ENCODE data around the gene BCDIN3D.

Gene BCDIN3D

GRCh38 chr12:49819786-49820185 is 23.1 kb downstream of the BCDIN3D start:
- no peak for DNase-seq (ENCODE audit: low spot score)

- DNase-seq (ENCODE audit: low spot score), result no peak
Measured at GRCh38 chr12:49818241-49818895, 24.5 kb downstream of the BCDIN3D start.

GRCh38 chr12:49813131-49813530 is 29.8 kb downstream of the BCDIN3D start:
- no peak for DNase-seq (ENCODE audit: low spot score)

- no peak for DNase-seq (ENCODE audit: low spot score)
Measured at GRCh38 chr12:49811961-49812401, 30.9 kb downstream of the BCDIN3D start.

GRCh38 chr12:49811136-49811535 is 31.8 kb downstream of the BCDIN3D start:
- no peak for DNase-seq (ENCODE audit: low spot score)

- no peak for DNase-seq (ENCODE audit: low spot score)
Measured at GRCh38 chr12:49809906-49810389, 33.0 kb downstream of the BCDIN3D start.

- DNase-seq (ENCODE audit: low spot score), result peak; percentile 56
Measured at GRCh38 chr12:49809381-49809905, 33.5 kb downstream of the BCDIN3D start.

GRCh38 chr12:49808686-49809380 is 34.1 kb downstream of the BCDIN3D start:
- DNase-seq (ENCODE audit: low spot score), result peak; percentile 38

GRCh38 chr12:49807991-49808580 is 34.8 kb downstream of the BCDIN3D start:
- DNase-seq (ENCODE audit: low spot score), result no peak

GRCh38 chr12:49806877-49807276 is 36.0 kb downstream of the BCDIN3D start:
- no peak for DNase-seq (ENCODE audit: low spot score)

GRCh38 chr12:49806321-49806813 is 36.5 kb downstream of the BCDIN3D start:
- no peak for DNase-seq (ENCODE audit: low spot score)

- DNase-seq (ENCODE audit: low spot score), result no peak
Measured at GRCh38 chr12:49805409-49805808, 37.5 kb downstream of the BCDIN3D start.

- no peak for DNase-seq (ENCODE audit: low spot score)
Measured at GRCh38 chr12:49804821-49805220, 38.1 kb downstream of the BCDIN3D start.

GRCh38 chr12:49803693-49804450 is 39.0 kb downstream of the BCDIN3D start:
- no peak for DNase-seq (ENCODE audit: low spot score)

GRCh38 chr12:49801141-49802063 is 41.5 kb downstream of the BCDIN3D start:
- no peak for DNase-seq (ENCODE audit: low spot score)

- no peak for DNase-seq (ENCODE audit: low spot score)
Measured at GRCh38 chr12:49800421-49801140, 42.3 kb downstream of the BCDIN3D start.

GRCh38 chr12:49798934-49799333 is 44.0 kb downstream of the BCDIN3D start:
- DNase-seq (ENCODE audit: low spot score), result no peak

GRCh38 chr12:49798248-49798647 is 44.7 kb downstream of the BCDIN3D start:
- DNase-seq (ENCODE audit: low spot score), result no peak

- no peak for DNase-seq (ENCODE audit: low spot score)
Measured at GRCh38 chr12:49797449-49797776, 45.5 kb downstream of the BCDIN3D start.

All from AG20443 (cell line).